Measurements from ENCODE around the gene CDON. TPM values are rescaled to one million over a fixed set of nuclear protein-coding genes. Genes with fewer than 3 reads are reported as not detected.
A peak's percentile ranks its signal among the peaks of the same experiment; 100 is the strongest.

CDON gene
- total and polyA plus RNA-seq, 9 of the 15 experiments (the other 6 are each of a cell fraction or from before 2014, with no cell fraction given) = 0.08 to 0.64 (median 0.40) TPM

- in situ Hi-C loops (cut with MboI) = no loop called here
- Histone ChIP-seq H3K36me3 (ENCODE audit: control insufficient read depth, insufficient read depth, low read length) (no peaks in the 10 kb centered on the region), H3K4me2 (ENCODE audit: insufficient read depth, low read length) (no peak overlapping the region), H3K4me3 (no peak overlapping the region), H3K4me1 (replicated peaks in 1 of 2; ENCODE audit: control insufficient read depth in 2 of 2, insufficient read depth in 2 of 2, low read length in 2 of 2) (no peaks in the 10 kb centered on the region), H3K9me3 (replicated peaks; ENCODE audit: control insufficient read depth, insufficient read depth, low read depth, low read length) (no peaks in the 10 kb centered on the region), H3K27ac (ENCODE audit: extremely low read depth, low read depth, low read length) (no peak overlapping the region), H3K79me2 (ENCODE audit: control insufficient read depth, insufficient read depth, low read length) (no peaks in the 10 kb centered on the region), H2AFZ (ENCODE audit: low read depth, low read length) (no peak overlapping the region), H3K27me3 (ENCODE audit: control insufficient read depth in 2 of 2, insufficient read depth in 2 of 2, low read length in 2 of 2) (no peaks in the 10 kb centered on the region; a peak in 1 of 5 replicates), H4K20me1 (replicated peaks; ENCODE audit: control insufficient read depth, insufficient read depth, low read length) (no peaks in the 10 kb centered on the region), H3K9me1 (ENCODE audit: control insufficient read depth, insufficient read depth, low read length) (no peaks in the 10 kb centered on the region), H3K9ac (ENCODE audit: insufficient read depth in 1 of 2, low read depth in 2 of 2, low read length in 2 of 2) (no peak overlapping the region)
- BruUV-seq (replicated peaks) = no TSS peak
- under 1% methylated on average over 7 of the region's 7 CpGs for WGBS (ENCODE audit: insufficient coverage, low coverage, missing lambda C conversion rate)
- no peak for TF ChIP-seq WHSC1 (IDR thresholded peaks at IDR 0.05; ENCODE audit: low read length)
- no peak for TF ChIP-seq CEBPZ (IDR thresholded peaks at IDR 0.05; ENCODE audit: borderline replicate concordance, low read depth, low read length)
- TF ChIP-seq NFRKB (IDR thresholded peaks at IDR 0.05; ENCODE audit: low read depth) = no peak
- no peak for TF ChIP-seq ZNF77 (CRISPR knock-in tag; IDR thresholded peaks at IDR 0.05)
- no peak for TF ChIP-seq SIRT6 (IDR thresholded peaks at IDR 0.05; ENCODE audit: low read depth, low read length)
- TF ChIP-seq FOXO4 (CRISPR knock-in tag; IDR thresholded peaks at IDR 0.05) = no peak
- peak; percentile 62 for TF ChIP-seq MAFG (tag; conservative IDR thresholded peaks at IDR 0.05)
- TF ChIP-seq ZNF316 (IDR thresholded peaks at IDR 0.05) = peak; percentile 80
- peak; percentile 86 for TF ChIP-seq MAFK (IDR thresholded peaks at IDR 0.05; ENCODE audit: low read length)
- no peak for TF ChIP-seq PYGO2 (tag; IDR thresholded peaks at IDR 0.05)
- TF ChIP-seq TEAD1 (CRISPR knock-in tag; IDR thresholded peaks at IDR 0.05) = no peak
- peak; percentile 84 for TF ChIP-seq MAFF (IDR thresholded peaks at IDR 0.05; ENCODE audit: low read length)
- TF ChIP-seq C11orf30 (IDR thresholded peaks at IDR 0.05; ENCODE audit: low read depth) = peak; percentile 69
- ChIA-PET POLR2A (no interaction called here), CTCF (ENCODE audit: low intra/inter-chr PET ratio) (no interaction called here)
- intact Hi-C loops (cut with micrococcal nuclease) = no loop called here
- FAIRE-seq = no peak
- ATAC-seq = no peak
- DNase-seq (ENCODE audit: extremely low read depth in 1 of 4, low spot score in 3 of 4) = no peak
Measured at GRCh38 chr11:126032375-126032774, 30.3 kb downstream of the CDON start.
